A549 (cell line): Measurements from ENCODE around the gene DDX52.

Source experiments
- TF ChIP-seq, protein P1 (sequence below): fragments of 250-450 bp; sonication (Bioruptor Pico); IDR thresholded peaks from 2 replicates; pipeline ENCODE4 v1.5.0; 2021; ENCODE audit warnings: mild to moderate bottlenecking, moderate library complexity, borderline replicate concordance
- TF ChIP-seq, protein P2 (sequence below): fragments of >200 bp; sonication (Bioruptor Twin); formaldehyde crosslinking; IDR thresholded peaks from 3 replicates; pipeline ENCODE4 v1.5.1; 2016
- TF ChIP-seq, protein P3 (sequence below): fragments of 450-650 bp; IDR thresholded peaks from 2 replicates; pipeline ENCODE4 v1.6.1; 2014; ENCODE audit warnings: antibody characterized with exemption
- TF ChIP-seq, protein P4 (sequence below): fragments of 200-600 bp; sonication (generic); IDR thresholded peaks from 2 replicates; pipeline ENCODE4 v1.6.1; 2016; ENCODE audit warnings: antibody characterized with exemption, mild to moderate bottlenecking, moderate library complexity

DNA sequence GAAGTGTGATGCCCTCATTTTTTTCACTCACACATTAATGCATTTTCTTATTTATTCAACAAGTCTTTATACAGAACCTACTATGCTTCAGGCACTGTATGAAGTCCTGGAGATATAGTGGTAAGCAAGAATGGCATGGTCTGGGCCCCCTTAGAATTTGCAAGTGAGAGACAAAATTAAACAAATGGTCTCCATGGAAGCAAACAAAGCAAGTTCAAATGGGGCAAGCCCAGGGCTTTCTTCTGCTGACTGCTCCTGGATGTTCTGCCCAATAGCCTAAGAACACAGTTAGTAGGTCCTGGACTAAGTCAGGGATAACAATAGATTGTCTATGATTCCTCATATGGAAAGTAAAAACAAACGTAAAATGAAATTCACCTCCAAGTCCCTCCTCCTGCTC, 31.3 kb upstream of the DDX52 start:
- TF ChIP-seq, protein P1, sequence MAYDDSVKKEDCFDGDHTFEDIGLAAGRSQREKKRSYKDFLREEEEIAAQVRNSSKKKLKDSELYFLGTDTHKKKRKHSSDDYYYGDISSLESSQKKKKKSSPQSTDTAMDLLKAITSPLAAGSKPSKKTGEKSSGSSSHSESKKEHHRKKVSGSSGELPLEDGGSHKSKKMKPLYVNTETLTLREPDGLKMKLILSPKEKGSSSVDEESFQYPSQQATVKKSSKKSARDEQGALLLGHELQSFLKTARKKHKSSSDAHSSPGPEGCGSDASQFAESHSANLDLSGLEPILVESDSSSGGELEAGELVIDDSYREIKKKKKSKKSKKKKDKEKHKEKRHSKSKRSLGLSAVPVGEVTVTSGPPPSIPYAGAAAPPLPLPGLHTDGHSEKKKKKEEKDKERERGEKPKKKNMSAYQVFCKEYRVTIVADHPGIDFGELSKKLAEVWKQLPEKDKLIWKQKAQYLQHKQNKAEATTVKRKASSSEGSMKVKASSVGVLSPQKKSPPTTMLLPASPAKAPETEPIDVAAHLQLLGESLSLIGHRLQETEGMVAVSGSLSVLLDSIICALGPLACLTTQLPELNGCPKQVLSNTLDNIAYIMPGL = no peak
- TF ChIP-seq, protein P2, sequence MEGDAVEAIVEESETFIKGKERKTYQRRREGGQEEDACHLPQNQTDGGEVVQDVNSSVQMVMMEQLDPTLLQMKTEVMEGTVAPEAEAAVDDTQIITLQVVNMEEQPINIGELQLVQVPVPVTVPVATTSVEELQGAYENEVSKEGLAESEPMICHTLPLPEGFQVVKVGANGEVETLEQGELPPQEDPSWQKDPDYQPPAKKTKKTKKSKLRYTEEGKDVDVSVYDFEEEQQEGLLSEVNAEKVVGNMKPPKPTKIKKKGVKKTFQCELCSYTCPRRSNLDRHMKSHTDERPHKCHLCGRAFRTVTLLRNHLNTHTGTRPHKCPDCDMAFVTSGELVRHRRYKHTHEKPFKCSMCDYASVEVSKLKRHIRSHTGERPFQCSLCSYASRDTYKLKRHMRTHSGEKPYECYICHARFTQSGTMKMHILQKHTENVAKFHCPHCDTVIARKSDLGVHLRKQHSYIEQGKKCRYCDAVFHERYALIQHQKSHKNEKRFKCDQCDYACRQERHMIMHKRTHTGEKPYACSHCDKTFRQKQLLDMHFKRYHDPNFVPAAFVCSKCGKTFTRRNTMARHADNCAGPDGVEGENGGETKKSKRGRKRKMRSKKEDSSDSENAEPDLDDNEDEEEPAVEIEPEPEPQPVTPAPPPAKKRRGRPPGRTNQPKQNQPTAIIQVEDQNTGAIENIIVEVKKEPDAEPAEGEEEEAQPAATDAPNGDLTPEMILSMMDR = no peak
- TF ChIP-seq, protein P3, sequence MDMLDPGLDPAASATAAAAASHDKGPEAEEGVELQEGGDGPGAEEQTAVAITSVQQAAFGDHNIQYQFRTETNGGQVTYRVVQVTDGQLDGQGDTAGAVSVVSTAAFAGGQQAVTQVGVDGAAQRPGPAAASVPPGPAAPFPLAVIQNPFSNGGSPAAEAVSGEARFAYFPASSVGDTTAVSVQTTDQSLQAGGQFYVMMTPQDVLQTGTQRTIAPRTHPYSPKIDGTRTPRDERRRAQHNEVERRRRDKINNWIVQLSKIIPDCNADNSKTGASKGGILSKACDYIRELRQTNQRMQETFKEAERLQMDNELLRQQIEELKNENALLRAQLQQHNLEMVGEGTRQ = no peak
- TF ChIP-seq, protein P4, sequence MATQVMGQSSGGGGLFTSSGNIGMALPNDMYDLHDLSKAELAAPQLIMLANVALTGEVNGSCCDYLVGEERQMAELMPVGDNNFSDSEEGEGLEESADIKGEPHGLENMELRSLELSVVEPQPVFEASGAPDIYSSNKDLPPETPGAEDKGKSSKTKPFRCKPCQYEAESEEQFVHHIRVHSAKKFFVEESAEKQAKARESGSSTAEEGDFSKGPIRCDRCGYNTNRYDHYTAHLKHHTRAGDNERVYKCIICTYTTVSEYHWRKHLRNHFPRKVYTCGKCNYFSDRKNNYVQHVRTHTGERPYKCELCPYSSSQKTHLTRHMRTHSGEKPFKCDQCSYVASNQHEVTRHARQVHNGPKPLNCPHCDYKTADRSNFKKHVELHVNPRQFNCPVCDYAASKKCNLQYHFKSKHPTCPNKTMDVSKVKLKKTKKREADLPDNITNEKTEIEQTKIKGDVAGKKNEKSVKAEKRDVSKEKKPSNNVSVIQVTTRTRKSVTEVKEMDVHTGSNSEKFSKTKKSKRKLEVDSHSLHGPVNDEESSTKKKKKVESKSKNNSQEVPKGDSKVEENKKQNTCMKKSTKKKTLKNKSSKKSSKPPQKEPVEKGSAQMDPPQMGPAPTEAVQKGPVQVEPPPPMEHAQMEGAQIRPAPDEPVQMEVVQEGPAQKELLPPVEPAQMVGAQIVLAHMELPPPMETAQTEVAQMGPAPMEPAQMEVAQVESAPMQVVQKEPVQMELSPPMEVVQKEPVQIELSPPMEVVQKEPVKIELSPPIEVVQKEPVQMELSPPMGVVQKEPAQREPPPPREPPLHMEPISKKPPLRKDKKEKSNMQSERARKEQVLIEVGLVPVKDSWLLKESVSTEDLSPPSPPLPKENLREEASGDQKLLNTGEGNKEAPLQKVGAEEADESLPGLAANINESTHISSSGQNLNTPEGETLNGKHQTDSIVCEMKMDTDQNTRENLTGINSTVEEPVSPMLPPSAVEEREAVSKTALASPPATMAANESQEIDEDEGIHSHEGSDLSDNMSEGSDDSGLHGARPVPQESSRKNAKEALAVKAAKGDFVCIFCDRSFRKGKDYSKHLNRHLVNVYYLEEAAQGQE = no peak
